ENCODE results near the gene SLC5A11. TPM values are rescaled to one million over a fixed set of nuclear protein-coding genes. Genes with fewer than 3 reads are reported as not detected.
A peak's percentile ranks its signal among the peaks of the same experiment; 100 is the strongest.

SLC5A11 gene
- total and polyA plus RNA-seq, 4 donors = 0.15 to 4.1 (median 0.92) TPM

- H3K36me3 ChIP-seq (ENCODE audit: control insufficient read depth in 4 of 4, insufficient read depth in 3 of 4, low read depth in 1 of 4, low read length in 3 of 4) = no peaks in the 10 kb centered on the region
- TF ChIP-seq REST (IDR thresholded peaks at IDR 0.05) (peak; percentile 100), RAD21 (IDR thresholded peaks at IDR 0.05) (no peak)
- DNase-seq (ENCODE audit: low spot score) = peak; percentile 64
Observed at GRCh38 chr16:24858219-24859041, 12.7 kb downstream of the SLC5A11 start.

GRCh38 chr16:24861461-24861860 is 15.7 kb downstream of the SLC5A11 start:
- no peaks in the 10 kb centered on the region for H3K27me3 ChIP-seq (ENCODE audit: control insufficient read depth in 4 of 4, insufficient read depth in 4 of 4, low read length in 3 of 4)
- peaks cover 0 to 3% (median 0%) of the 10 kb centered on the region in 4 donors for H3K4me1 ChIP-seq (ENCODE audit: control insufficient read depth in 4 of 4, insufficient read depth in 4 of 4, low read length in 3 of 4)
- no peak overlapping the region for H3K27ac ChIP-seq (ENCODE audit: low read depth in 1 of 2, low read length in 2 of 2)
- H3K9ac ChIP-seq (ENCODE audit: low read depth in 1 of 2, low read length in 2 of 2) = no peak overlapping the region
- DNase-seq (ENCODE audit: low spot score) = no peak
- H3K4me3 ChIP-seq (ENCODE audit: low read depth in 1 of 3, low read length in 3 of 3) = no peak overlapping the region
- H3K9me3 ChIP-seq (ENCODE audit: control insufficient read depth in 4 of 4, low read length in 3 of 4) = peaks cover 0 to 3% (median under 1%) of the 10 kb centered on the region in 4 donors
- TF ChIP-seq NR2F2 (IDR thresholded peaks at IDR 0.05) (no peak), RXRA (IDR thresholded peaks at IDR 0.05) (no peak)
- no peaks in the 10 kb centered on the region for H3K36me3 ChIP-seq (ENCODE audit: control insufficient read depth in 4 of 4, insufficient read depth in 3 of 4, low read depth in 1 of 4, low read length in 3 of 4)
- 89% methylated on average over 1 of the region's 1 CpG for WGBS

More at GRCh38 chr16:24858219-24859041, 12.7 kb downstream of the SLC5A11 start:
- Histone ChIP-seq H3K9me3 (ENCODE audit: control insufficient read depth in 4 of 4, low read length in 3 of 4) (no peaks in the 10 kb centered on the region), H3K9ac (ENCODE audit: low read depth in 1 of 2, low read length in 2 of 2) (no peak overlapping the region), H3K27me3 (ENCODE audit: control insufficient read depth in 4 of 4, insufficient read depth in 4 of 4, low read length in 3 of 4) (no peaks in the 10 kb centered on the region), H3K4me3 (ENCODE audit: low read depth in 1 of 3, low read length in 3 of 3) (no peak overlapping the region), H3K4me1 (ENCODE audit: control insufficient read depth in 4 of 4, insufficient read depth in 4 of 4, low read length in 3 of 4) (peaks cover 0 to 3% (median 0%) of the 10 kb centered on the region in 4 donors), H3K27ac (ENCODE audit: low read depth in 1 of 2, low read length in 2 of 2) (no peak overlapping the region)
- 46% methylated on average over 9 of the region's 9 CpGs for WGBS

GRCh38 chr16:24863582-24864437 is 18.0 kb downstream of the SLC5A11 start:
- no peak overlapping the region for H3K9ac ChIP-seq (ENCODE audit: low read depth in 1 of 2, low read length in 2 of 2)
- DNase-seq (ENCODE audit: low spot score) = no peak
- TF ChIP-seq FOXA2 (IDR thresholded peaks at IDR 0.05) (no peak), EGR1 (IDR thresholded peaks at IDR 0.05; ENCODE audit: low read depth in 2 of 2) (no peak), FOXA1 (IDR thresholded peaks at IDR 0.05) (no peak), TAF1 (conservative IDR thresholded peaks at IDR 0.05) (no peak), RXRA (IDR thresholded peaks at IDR 0.05) (peak in 1 of 2 donors; percentile 10), YY1 (IDR thresholded peaks at IDR 0.05) (no peak), RAD21 (IDR thresholded peaks at IDR 0.05) (no peak), NR2F2 (IDR thresholded peaks at IDR 0.05) (no peak)
- WGBS = 82% methylated on average over 3 of the region's 3 CpGs
- H3K4me1 ChIP-seq (ENCODE audit: control insufficient read depth in 4 of 4, insufficient read depth in 4 of 4, low read length in 3 of 4) = peaks cover 0 to 3% (median 0%) of the 10 kb centered on the region in 4 donors
- no peaks in the 10 kb centered on the region for H3K27me3 ChIP-seq (ENCODE audit: control insufficient read depth in 4 of 4, insufficient read depth in 4 of 4, low read length in 3 of 4)
- no peak overlapping the region for H3K27ac ChIP-seq (ENCODE audit: low read depth in 1 of 2, low read length in 2 of 2)
- no peak overlapping the region for H3K4me3 ChIP-seq (ENCODE audit: low read depth in 1 of 3, low read length in 3 of 3)
- peaks cover 0 to 3% (median under 1%) of the 10 kb centered on the region in 4 donors for H3K9me3 ChIP-seq (ENCODE audit: control insufficient read depth in 4 of 4, low read length in 3 of 4)
- no peaks in the 10 kb centered on the region for H3K36me3 ChIP-seq (ENCODE audit: control insufficient read depth in 4 of 4, insufficient read depth in 3 of 4, low read depth in 1 of 4, low read length in 3 of 4)

Measured in liver (tissue), 9 donors.